ENCODE data around the gene TMEM87A. TPM values are rescaled to one million over a fixed set of nuclear protein-coding genes. Genes with fewer than 3 reads are reported as not detected.

Gene TMEM87A
- total and polyA plus RNA-seq, 2 of the 4 experiments (the other 2 are of a cell fraction): 16.6 to 45.3 TPM

GRCh38 chr15:42285034-42285433 lies 11.8 kb upstream of the TMEM87A start:
- DNase-seq: no peak
- H4K8ac ChIP-seq (ENCODE audit: low read depth in 2 of 2, low read length in 2 of 2): no peak overlapping the region

More at GRCh38 chr15:42285034-42285433, 11.8 kb upstream of the TMEM87A start:
- intact Hi-C loops (cut with micrococcal nuclease): no loop called here
- no peak overlapping the region for H3K23ac ChIP-seq (ENCODE audit: low read depth, low read length)
- no peaks in the 10 kb centered on the region for H3K9me3 ChIP-seq (ENCODE audit: control insufficient read depth, insufficient read depth, low read length)
- H4K5ac ChIP-seq (ENCODE audit: low read depth, low read length): peak overlapping the region; percentile 49; the same call in 1 of the 2 replicates
- H2BK120ac ChIP-seq (ENCODE audit: low read depth, low read length): no peak overlapping the region; the same call in 1 of the 2 replicates
- dilution Hi-C loops (cut with HindIII; ENCODE audit: low sequenced_read_pairs, unreplicated experiment): no loop called here
- H3K56ac ChIP-seq (ENCODE audit: extremely low read depth, insufficient read depth, low read length): no peak overlapping the region; the same call in 1 of the 2 replicates
- no CpG with 5 or more reads among the region's 1 CpG for WGBS, 2 experiments (ENCODE audit: extremely low coverage in 2 of 2, insufficient read length in 1 of 2)
- no peak overlapping the region for H3K4me3 ChIP-seq (ENCODE audit: insufficient read depth, low read depth, low read length)
- H2BK15ac ChIP-seq (ENCODE audit: low read depth, low read length): no peak overlapping the region; the same call in 2 of the 3 replicates
- H3K4ac ChIP-seq (ENCODE audit: low read depth, low read length): peak overlapping the region; percentile 44; the same call in 1 of the 2 replicates
- peak overlapping the region; percentile 30; the same call in 1 of the 2 replicates for H2BK20ac ChIP-seq (ENCODE audit: low read depth, low read length)
- peaks cover 3% of the 10 kb centered on the region; the same call in 1 of the 2 replicates for H3K4me1 ChIP-seq (ENCODE audit: control insufficient read depth, insufficient read depth, low read length)
- H3K79me1 ChIP-seq (ENCODE audit: low read depth in 1 of 2, low read length in 2 of 2): no peaks in the 10 kb centered on the region
- in situ Hi-C loops (cut with MboI; ENCODE audit: low sequenced_read_pairs): no loop called here
- peak overlapping the region; percentile 42; the same call in 1 of the 2 replicates for H3K18ac ChIP-seq (ENCODE audit: low read depth, low read length)
- peaks cover 10% of the 10 kb centered on the region for H3K9me1 ChIP-seq (ENCODE audit: insufficient read depth, low read length)
- no peak overlapping the region for H3K14ac ChIP-seq (replicated peaks; ENCODE audit: low read depth, low read length)
- no peak overlapping the region for H3K9ac ChIP-seq (ENCODE audit: low read depth, low read length)
- H2AK5ac ChIP-seq (ENCODE audit: low read depth, low read length): no peak overlapping the region
- no peak for TF ChIP-seq SMC3 (IDR thresholded peaks at IDR 0.05; ENCODE audit: low read depth, low read length)
- TF ChIP-seq POLR2A (IDR thresholded peaks at IDR 0.05; ENCODE audit: low read depth, low read length): no peak
- TF ChIP-seq CEBPB (IDR thresholded peaks at IDR 0.05; ENCODE audit: low read depth, low read length): no peak
- TF ChIP-seq RAD21 (IDR thresholded peaks at IDR 0.05; ENCODE audit: low read length): no peak
- TF ChIP-seq RFX5 (IDR thresholded peaks at IDR 0.05; ENCODE audit: low read depth, low read length): no peak
- no peak for TF ChIP-seq NFE2L2 (IDR thresholded peaks at IDR 0.05; ENCODE audit: low read depth, low read length)
- no peak for TF ChIP-seq BHLHE40 (IDR thresholded peaks at IDR 0.05; ENCODE audit: low read depth, low read length)
- no peak for TF ChIP-seq MAZ (IDR thresholded peaks at IDR 0.05; ENCODE audit: borderline replicate concordance, low read depth, low read length)
- no peak for TF ChIP-seq FOS (IDR thresholded peaks at IDR 0.05; ENCODE audit: low read depth, low read length)
- TF ChIP-seq USF2 (IDR thresholded peaks at IDR 0.05; ENCODE audit: low read depth, low read length): no peak
- TF ChIP-seq ELK1 (IDR thresholded peaks at IDR 0.05; ENCODE audit: borderline replicate concordance, low read depth, low read length): no peak
- no peak for TF ChIP-seq MAFK (IDR thresholded peaks at IDR 0.05; ENCODE audit: low read depth, low read length)
- TF ChIP-seq RCOR1 (IDR thresholded peaks at IDR 0.05; ENCODE audit: insufficient replicate concordance, low read length): no peak
- TF ChIP-seq MXI1 (IDR thresholded peaks at IDR 0.05; ENCODE audit: borderline replicate concordance, low read depth, low read length): no peak
- TF ChIP-seq CHD1 (IDR thresholded peaks at IDR 0.05; ENCODE audit: low read depth, low read length): no peak
- no peak for TF ChIP-seq CTCF (conservative IDR thresholded peaks at IDR 0.05; ENCODE audit: low read depth, low read length)
- H4K91ac ChIP-seq (ENCODE audit: insufficient read depth, low read depth, low read length): no peak overlapping the region
- ChIA-PET POLR2A (ENCODE audit: unreplicated experiment) (no interaction called here), CTCF (no interaction called here)
- peaks cover 5% of the 10 kb centered on the region for H3K36me3 ChIP-seq (ENCODE audit: control insufficient read depth, insufficient read depth, low read length)
- H2AK9ac ChIP-seq (replicated peaks; ENCODE audit: low read depth, low read length, poor library complexity): no peak overlapping the region
- H3K4me2 ChIP-seq (ENCODE audit: low read depth, low read length): no peak overlapping the region
- no peaks in the 10 kb centered on the region for H4K20me1 ChIP-seq (ENCODE audit: insufficient read depth, low read length)
- H2AFZ ChIP-seq (replicated peaks; ENCODE audit: low read length, poor library complexity): no peak overlapping the region
- 0 out of 2 replicates have a peak overlapping the region, but pooled peaks have one; percentile 25 for H3K27ac ChIP-seq (ENCODE audit: insufficient read depth, low read length)
- peak overlapping the region; percentile 52 for H2BK5ac ChIP-seq (ENCODE audit: low read depth, low read length, poor library complexity, severe bottlenecking)
- no peaks in the 10 kb centered on the region for H3K27me3 ChIP-seq (ENCODE audit: control insufficient read depth, insufficient read depth, low read length)
- ATAC-seq (ENCODE audit: low read depth): no peak
- BruUV-seq (replicated peaks): no TSS peak

All from IMR-90 (cell line).